Measurements from ENCODE around the gene SLC34A1.

GRCh38 chr5:177353093-177353492 is 31.1 kb upstream of the SLC34A1 start:
- TF ChIP-seq, protein P1, sequence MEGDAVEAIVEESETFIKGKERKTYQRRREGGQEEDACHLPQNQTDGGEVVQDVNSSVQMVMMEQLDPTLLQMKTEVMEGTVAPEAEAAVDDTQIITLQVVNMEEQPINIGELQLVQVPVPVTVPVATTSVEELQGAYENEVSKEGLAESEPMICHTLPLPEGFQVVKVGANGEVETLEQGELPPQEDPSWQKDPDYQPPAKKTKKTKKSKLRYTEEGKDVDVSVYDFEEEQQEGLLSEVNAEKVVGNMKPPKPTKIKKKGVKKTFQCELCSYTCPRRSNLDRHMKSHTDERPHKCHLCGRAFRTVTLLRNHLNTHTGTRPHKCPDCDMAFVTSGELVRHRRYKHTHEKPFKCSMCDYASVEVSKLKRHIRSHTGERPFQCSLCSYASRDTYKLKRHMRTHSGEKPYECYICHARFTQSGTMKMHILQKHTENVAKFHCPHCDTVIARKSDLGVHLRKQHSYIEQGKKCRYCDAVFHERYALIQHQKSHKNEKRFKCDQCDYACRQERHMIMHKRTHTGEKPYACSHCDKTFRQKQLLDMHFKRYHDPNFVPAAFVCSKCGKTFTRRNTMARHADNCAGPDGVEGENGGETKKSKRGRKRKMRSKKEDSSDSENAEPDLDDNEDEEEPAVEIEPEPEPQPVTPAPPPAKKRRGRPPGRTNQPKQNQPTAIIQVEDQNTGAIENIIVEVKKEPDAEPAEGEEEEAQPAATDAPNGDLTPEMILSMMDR (conservative IDR thresholded peaks at IDR 0.05; ENCODE audit: low read depth, low read length) = no peak
- TF ChIP-seq EZH2 (IDR thresholded peaks at IDR 0.05; ENCODE audit: borderline replicate concordance, low read depth, low read length, poor library complexity, severe bottlenecking) = no peak

All from A673 (cell line).